Measurements from ENCODE around the gene MDH1B.

The MDH1B gene

GRCh38 chr2:206784559-206785353, 19.6 kb upstream of the MDH1B start:
- H3F3A ChIP-seq (ENCODE audit: insufficient read depth): no peaks in the 10 kb centered on the region
- peaks cover 41% of the 10 kb centered on the region for H3K36me3 ChIP-seq (ENCODE audit: low read length)
- H3K4me2 ChIP-seq (ENCODE audit: low read depth, low read length, poor library complexity, severe bottlenecking): no peak overlapping the region
- H4K20me1 ChIP-seq (ENCODE audit: low read depth, low read length): no peaks in the 10 kb centered on the region
- H3K9ac ChIP-seq (ENCODE audit: low read length): no peak overlapping the region
- H3K27ac ChIP-seq (ENCODE audit: low read depth, low read length): no peak overlapping the region
- no peaks in the 10 kb centered on the region for H3K9me2 ChIP-seq (replicated peaks; ENCODE audit: insufficient read depth, low read length)
- no peaks in the 10 kb centered on the region for H3K9me3 ChIP-seq (ENCODE audit: insufficient read depth, low read length)
- no peaks in the 10 kb centered on the region for H3K27me3 ChIP-seq (ENCODE audit: low read length)
- 0 out of 2 replicates have a peak, but pooled peaks cover 8% of the 10 kb centered on the region for H3K79me2 ChIP-seq (ENCODE audit: insufficient read depth, low read length)
- H2AFZ ChIP-seq (ENCODE audit: low read depth, low read length, severe bottlenecking): no peak overlapping the region
- H3K4me3 ChIP-seq (ENCODE audit: insufficient read depth, low read length, poor library complexity, severe bottlenecking): no peak overlapping the region
- no peak for TF ChIP-seq CTCF (IDR thresholded peaks at IDR 0.05; ENCODE audit: insufficient read depth, low read length, poor library complexity, severe bottlenecking)
- no peak for TF ChIP-seq EZH2phosphoT487 (conservative IDR thresholded peaks at IDR 0.05; ENCODE audit: low read length)

GRCh38 chr2:206783718-206784117, 18.6 kb upstream of the MDH1B start:
- no peak overlapping the region for H3K4me2 ChIP-seq (ENCODE audit: low read depth, low read length, poor library complexity, severe bottlenecking)
- H3K36me3 ChIP-seq (ENCODE audit: low read length): peaks cover 40% of the 10 kb centered on the region
- H3K9me2 ChIP-seq (replicated peaks; ENCODE audit: insufficient read depth, low read length): no peaks in the 10 kb centered on the region
- H2AFZ ChIP-seq (ENCODE audit: low read depth, low read length, severe bottlenecking): no peak overlapping the region
- no peaks in the 10 kb centered on the region for H4K20me1 ChIP-seq (ENCODE audit: low read depth, low read length)
- no peak overlapping the region for H3K4me3 ChIP-seq (ENCODE audit: insufficient read depth, low read length, poor library complexity, severe bottlenecking)
- H3K27me3 ChIP-seq (ENCODE audit: low read length): no peaks in the 10 kb centered on the region
- no peaks in the 10 kb centered on the region for H3K9me3 ChIP-seq (ENCODE audit: insufficient read depth, low read length)
- H3K27ac ChIP-seq (ENCODE audit: low read depth, low read length): no peak overlapping the region
- no peaks in the 10 kb centered on the region for H3F3A ChIP-seq (ENCODE audit: insufficient read depth)
- no peak overlapping the region for H3K9ac ChIP-seq (ENCODE audit: low read length)
- H3K79me2 ChIP-seq (ENCODE audit: insufficient read depth, low read length): peaks cover 10% of the 10 kb centered on the region; the same call in 1 of the 2 replicates
- TF ChIP-seq EZH2phosphoT487 (conservative IDR thresholded peaks at IDR 0.05; ENCODE audit: low read length): no peak
- TF ChIP-seq CTCF (IDR thresholded peaks at IDR 0.05; ENCODE audit: insufficient read depth, low read length, poor library complexity, severe bottlenecking): no peak

- Histone ChIP-seq H3K27me3 (ENCODE audit: low read length) (no peaks in the 10 kb centered on the region), H2AFZ (ENCODE audit: low read depth, low read length, severe bottlenecking) (no peak overlapping the region), H3K4me2 (ENCODE audit: low read depth, low read length, poor library complexity, severe bottlenecking) (no peak overlapping the region), H3K79me2 (ENCODE audit: insufficient read depth, low read length) (peaks cover 34% of the 10 kb centered on the region), H3K9ac (ENCODE audit: low read length) (no peak overlapping the region), H3K36me3 (ENCODE audit: low read length) (peaks cover 57% of the 10 kb centered on the region), H3K9me3 (ENCODE audit: insufficient read depth, low read length) (no peaks in the 10 kb centered on the region), H3K27ac (ENCODE audit: low read depth, low read length) (no peak overlapping the region), H3K9me2 (replicated peaks; ENCODE audit: insufficient read depth, low read length) (no peaks in the 10 kb centered on the region), H3K4me3 (ENCODE audit: insufficient read depth, low read length, poor library complexity, severe bottlenecking) (no peak overlapping the region), H3F3A (ENCODE audit: insufficient read depth) (no peaks in the 10 kb centered on the region), H4K20me1 (ENCODE audit: low read depth, low read length) (no peaks in the 10 kb centered on the region)
- TF ChIP-seq EZH2phosphoT487 (conservative IDR thresholded peaks at IDR 0.05; ENCODE audit: low read length): no peak
- TF ChIP-seq CTCF (IDR thresholded peaks at IDR 0.05; ENCODE audit: insufficient read depth, low read length, poor library complexity, severe bottlenecking): no peak
Observed at GRCh38 chr2:206780671-206781070, 15.5 kb upstream of the MDH1B start.

Data from SU-DHL-6 (cell line).